HG03139 (cell line): Measurements from ENCODE around the gene ATRN.

Experiments used
- ATAC-seq: cut with Tn5 transposase; IDR thresholded peaks from one replicate; pipeline ENCODE4 v1.9.1; 2021; ENCODE audit not compliant: unreplicated experiment

Gene ATRN

DNA sequence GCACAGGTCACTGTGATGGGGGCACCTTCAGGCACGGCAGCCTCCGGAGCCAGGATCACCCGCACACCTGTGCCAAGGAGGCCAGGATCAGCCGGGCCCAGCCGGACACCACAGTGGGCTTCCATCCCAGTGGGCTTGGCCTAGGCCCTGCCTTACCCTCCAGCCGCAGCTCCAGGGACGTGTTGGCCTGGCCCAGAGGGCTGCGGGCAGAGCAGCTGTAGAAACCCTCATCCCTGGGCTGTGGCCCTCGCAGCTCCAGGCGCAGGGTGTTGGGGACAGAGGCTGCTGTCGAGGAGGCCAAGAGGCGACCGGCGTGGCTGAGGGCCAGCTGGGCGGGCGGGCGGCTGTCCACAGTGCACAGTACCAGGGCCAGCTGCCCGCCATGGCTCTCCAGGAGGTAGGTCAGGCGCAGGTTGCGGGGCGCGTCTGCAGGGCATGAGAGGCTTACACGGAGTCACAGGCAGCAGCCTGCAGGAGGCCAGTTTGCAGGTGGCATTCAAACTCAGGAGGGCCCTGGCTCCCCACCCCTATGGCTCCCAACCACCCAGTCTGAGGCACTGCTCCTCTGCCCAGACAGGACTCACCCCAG is 222.0 kb downstream of the ATRN start:
- no peak for ATAC-seq

DNA sequence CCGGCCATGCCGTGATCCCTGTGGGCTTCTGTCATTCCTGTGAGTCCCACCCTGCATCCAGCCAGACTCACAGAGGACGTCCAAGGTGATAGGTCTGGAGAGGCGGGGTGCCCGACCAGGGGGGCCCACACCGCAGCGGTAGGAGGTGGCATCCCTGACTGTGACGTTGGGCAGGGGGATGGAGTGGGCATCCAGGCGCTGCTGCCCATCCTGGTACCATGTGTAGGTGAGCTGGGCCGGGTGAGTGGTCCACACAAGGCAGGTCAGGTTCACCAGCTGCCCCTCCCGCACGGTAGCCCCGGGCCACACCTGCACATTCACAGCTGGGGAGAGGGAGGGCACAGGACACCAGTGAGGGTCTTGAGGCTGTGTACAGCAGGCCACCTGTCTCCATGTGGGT is 222.6 kb downstream of the ATRN start:
- no peak for ATAC-seq

DNA sequence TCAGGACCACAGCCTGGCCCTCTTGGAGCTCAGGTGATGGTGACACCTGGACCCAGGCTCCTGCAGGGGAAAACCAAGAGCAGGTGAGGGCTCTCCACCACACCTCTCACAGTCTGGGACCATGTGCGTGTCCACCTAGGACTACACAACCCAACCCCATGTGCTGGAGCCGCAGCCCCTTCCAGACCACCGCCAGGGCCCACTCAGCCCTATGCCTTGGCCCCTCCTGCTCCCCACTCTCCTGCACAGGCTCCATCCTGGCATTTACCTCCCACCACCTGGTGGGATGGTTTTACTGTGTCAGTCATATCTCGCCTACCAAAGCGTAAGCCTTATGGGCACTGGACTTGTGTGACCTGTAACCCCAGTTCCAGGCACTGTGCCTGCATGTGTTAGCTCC is 224.0 kb downstream of the ATRN start:
- ATAC-seq: no peak

DNA sequence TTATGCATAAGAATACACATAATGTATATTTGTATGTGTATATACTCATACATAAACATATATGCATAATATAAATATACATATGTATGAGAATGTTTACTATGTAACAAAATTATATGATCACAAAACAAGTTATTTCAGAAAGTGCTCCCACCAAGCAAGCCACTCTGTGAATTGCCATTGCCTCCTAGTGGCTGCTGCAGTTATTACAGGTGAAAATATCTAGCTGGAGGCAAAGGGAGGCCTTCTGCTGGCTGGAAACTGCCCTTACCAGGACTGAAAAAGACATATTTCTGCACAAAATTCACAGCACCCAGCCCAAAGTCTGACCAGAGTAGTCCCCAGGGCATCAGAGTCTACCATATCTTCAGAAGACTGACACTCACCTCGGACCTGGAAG is 225.4 kb downstream of the ATRN start:
- no peak for ATAC-seq

GRCh38 chr20:3696745-3697587 is 226.1 kb downstream of the ATRN start:
- no peak for ATAC-seq

DNA sequence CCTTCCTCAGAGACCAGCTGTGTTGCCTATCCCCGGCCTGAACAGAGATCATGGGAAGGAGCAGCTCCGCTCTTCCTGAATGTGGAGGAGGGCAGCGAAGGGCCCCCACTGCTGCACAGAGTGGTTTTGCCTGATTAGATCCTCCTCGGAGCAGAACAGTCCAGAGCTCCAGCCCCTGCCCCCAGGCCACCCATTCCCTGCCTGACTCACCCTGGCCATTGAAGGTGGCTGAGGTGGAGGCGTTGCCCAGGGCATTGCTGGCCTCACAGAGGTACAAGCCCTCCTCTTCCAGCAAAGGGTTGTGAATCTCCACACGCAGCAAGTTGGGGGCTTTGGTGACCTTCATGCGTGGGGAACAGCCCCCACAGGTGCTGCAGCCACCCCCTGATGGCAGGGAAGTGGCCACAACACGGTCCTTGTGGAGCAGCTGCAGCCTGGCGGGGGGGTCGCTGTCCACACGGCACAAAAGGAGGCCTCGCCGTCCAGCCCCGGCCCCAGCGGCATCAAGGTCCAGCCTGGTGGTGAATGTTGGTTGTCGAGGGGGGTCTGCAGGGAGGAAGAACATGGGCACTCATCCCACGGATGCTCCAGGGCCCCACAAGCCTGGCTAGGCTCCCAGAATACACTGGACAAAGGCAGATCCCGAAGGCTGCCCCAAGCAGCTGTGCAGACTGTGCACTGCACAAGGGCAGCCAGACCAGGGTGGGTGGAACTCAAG is 226.9 kb downstream of the ATRN start:
- no peak for ATAC-seq

DNA sequence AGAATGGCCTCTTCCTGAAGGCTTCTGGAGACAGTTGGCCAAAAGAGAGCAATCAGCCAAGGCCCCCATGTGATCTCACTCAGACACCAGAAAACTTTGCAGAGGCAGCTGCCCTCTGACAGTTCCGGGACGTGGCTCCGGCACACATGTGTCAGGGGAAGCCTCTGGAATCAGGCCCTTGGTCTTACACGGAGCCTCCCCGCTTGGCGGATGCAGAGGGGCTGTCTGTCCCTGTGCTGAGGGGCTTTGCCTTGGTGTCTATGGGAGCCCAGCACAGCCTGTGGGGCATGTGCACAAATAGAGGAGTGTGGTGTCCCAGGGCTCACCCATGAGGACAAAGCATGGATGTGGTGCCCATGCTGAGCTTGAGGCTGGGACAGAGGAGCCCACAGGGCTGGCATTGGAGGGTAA is 227.8 kb downstream of the ATRN start:
- no peak for ATAC-seq

DNA sequence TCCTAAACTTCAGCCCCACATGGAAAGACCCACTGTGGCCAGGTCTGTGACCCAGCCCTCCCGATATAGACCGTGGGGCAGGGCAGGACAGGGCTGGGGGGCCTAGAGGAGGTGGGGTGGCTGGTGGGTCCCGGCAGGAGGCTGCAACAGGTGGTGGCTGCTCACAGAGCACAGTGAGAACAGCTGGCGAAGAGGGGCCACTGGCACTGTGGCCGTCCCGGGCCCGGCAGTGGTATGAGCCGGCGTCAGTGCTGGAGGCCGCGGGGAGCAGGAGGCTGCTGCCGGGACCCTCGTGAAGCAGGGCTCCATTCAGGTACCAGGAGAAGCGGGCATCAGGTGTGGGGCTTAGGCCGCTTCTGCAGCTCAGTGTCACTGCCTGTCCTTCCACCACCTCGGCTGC is 228.2 kb downstream of the ATRN start:
- no peak for ATAC-seq
